ENCODE results near the gene DNASE1L3. TPM values are rescaled to one million over a fixed set of nuclear protein-coding genes. Genes with fewer than 3 reads are reported as not detected.
A peak's percentile ranks its signal among the peaks of the same experiment; 100 is the strongest.

DNASE1L3 gene
- total and polyA plus RNA-seq, 2 of the 13 experiments (the other 11 are each of a cell fraction or from before 2014, with no cell fraction given): 0.86 to 1.7 TPM

DNA sequence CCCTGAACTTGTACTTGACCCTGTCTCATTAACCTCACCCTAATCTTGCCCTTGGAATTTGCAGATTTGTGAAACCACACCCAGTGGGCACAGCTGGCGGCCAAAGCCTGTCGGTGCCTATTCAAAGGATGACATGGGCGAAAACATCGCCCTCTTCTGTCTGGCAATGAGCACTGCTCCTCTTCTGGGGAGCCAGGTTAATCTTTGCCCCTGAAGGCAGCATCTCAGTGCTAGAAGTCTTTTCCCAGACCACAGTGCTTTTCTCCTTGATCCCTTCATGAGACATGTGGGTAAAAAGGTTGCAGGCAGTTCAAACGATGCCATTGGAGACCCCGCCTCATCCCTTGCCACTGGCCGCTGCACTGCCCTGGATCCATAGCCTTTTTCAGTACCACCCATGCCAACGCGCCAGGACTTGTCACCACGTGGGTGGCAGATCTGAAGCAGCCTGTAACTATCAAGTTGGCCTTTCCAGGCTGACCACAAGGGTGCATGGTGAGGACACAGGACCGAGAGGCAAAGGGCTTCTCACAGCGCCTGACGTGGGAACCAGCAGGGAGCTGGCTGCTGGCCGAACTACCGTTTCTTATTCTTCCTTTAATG, 6.5 kb upstream of the DNASE1L3 start (continued):
- TF ChIP-seq XBP1 (CRISPR knock-in tag; IDR thresholded peaks at IDR 0.05): 0 out of 2 replicates have a peak, but pooled peaks have one; percentile 55
- no peak for TF ChIP-seq MTF2 (CRISPR knock-in tag; IDR thresholded peaks at IDR 0.05; ENCODE audit: borderline replicate concordance)
- TF ChIP-seq, protein P1, sequence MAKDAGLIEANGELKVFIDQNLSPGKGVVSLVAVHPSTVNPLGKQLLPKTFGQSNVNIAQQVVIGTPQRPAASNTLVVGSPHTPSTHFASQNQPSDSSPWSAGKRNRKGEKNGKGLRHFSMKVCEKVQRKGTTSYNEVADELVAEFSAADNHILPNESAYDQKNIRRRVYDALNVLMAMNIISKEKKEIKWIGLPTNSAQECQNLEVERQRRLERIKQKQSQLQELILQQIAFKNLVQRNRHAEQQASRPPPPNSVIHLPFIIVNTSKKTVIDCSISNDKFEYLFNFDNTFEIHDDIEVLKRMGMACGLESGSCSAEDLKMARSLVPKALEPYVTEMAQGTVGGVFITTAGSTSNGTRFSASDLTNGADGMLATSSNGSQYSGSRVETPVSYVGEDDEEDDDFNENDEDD (CRISPR knock-in tag; IDR thresholded peaks at IDR 0.05; ENCODE audit: borderline replicate concordance): peak; percentile 14; the same call in 1 of the 2 replicates
- no peak for TF ChIP-seq ZNF772 (CRISPR knock-in tag; IDR thresholded peaks at IDR 0.05)
- peak; percentile 32; the same call in 1 of the 2 replicates for TF ChIP-seq NR2F6 (IDR thresholded peaks at IDR 0.05)
- peak; percentile 58 for TF ChIP-seq NR2F6 (CRISPR knock-in tag; IDR thresholded peaks at IDR 0.05)
- TF ChIP-seq IRF2 (CRISPR knock-in tag; IDR thresholded peaks at IDR 0.05): peak; percentile 80
- TF ChIP-seq FOXP1 (IDR thresholded peaks at IDR 0.05): no peak
- no peak for TF ChIP-seq FOXP1 (CRISPR knock-in tag; IDR thresholded peaks at IDR 0.05)
- TF ChIP-seq BRCA1 (CRISPR knock-in tag; IDR thresholded peaks at IDR 0.05): 0 out of 2 replicates have a peak, but pooled peaks have one; percentile 50
- no peak for TF ChIP-seq ZNF34 (CRISPR knock-in tag; IDR thresholded peaks at IDR 0.05; ENCODE audit: borderline replicate concordance)
- no peak for TF ChIP-seq ATF1 (CRISPR knock-in tag; IDR thresholded peaks at IDR 0.05)
- TF ChIP-seq ZNF678 (CRISPR knock-in tag; IDR thresholded peaks at IDR 0.05): peak; percentile 28; the same call in 1 of the 2 replicates
- TF ChIP-seq, protein P2, sequence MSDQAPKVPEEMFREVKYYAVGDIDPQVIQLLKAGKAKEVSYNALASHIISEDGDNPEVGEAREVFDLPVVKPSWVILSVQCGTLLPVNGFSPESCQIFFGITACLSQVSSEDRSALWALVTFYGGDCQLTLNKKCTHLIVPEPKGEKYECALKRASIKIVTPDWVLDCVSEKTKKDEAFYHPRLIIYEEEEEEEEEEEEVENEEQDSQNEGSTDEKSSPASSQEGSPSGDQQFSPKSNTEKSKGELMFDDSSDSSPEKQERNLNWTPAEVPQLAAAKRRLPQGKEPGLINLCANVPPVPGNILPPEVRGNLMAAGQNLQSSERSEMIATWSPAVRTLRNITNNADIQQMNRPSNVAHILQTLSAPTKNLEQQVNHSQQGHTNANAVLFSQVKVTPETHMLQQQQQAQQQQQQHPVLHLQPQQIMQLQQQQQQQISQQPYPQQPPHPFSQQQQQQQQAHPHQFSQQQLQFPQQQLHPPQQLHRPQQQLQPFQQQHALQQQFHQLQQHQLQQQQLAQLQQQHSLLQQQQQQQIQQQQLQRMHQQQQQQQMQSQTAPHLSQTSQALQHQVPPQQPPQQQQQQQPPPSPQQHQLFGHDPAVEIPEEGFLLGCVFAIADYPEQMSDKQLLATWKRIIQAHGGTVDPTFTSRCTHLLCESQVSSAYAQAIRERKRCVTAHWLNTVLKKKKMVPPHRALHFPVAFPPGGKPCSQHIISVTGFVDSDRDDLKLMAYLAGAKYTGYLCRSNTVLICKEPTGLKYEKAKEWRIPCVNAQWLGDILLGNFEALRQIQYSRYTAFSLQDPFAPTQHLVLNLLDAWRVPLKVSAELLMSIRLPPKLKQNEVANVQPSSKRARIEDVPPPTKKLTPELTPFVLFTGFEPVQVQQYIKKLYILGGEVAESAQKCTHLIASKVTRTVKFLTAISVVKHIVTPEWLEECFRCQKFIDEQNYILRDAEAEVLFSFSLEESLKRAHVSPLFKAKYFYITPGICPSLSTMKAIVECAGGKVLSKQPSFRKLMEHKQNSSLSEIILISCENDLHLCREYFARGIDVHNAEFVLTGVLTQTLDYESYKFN (CRISPR knock-in tag; conservative IDR thresholded peaks at IDR 0.05): peak; percentile 63
- peak; percentile 51 for TF ChIP-seq NR2C2 (CRISPR knock-in tag; IDR thresholded peaks at IDR 0.05; ENCODE audit: borderline replicate concordance)
- TF ChIP-seq, protein P3, sequence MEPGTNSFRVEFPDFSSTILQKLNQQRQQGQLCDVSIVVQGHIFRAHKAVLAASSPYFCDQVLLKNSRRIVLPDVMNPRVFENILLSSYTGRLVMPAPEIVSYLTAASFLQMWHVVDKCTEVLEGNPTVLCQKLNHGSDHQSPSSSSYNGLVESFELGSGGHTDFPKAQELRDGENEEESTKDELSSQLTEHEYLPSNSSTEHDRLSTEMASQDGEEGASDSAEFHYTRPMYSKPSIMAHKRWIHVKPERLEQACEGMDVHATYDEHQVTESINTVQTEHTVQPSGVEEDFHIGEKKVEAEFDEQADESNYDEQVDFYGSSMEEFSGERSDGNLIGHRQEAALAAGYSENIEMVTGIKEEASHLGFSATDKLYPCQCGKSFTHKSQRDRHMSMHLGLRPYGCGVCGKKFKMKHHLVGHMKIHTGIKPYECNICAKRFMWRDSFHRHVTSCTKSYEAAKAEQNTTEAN (CRISPR knock-in tag; conservative IDR thresholded peaks at IDR 0.05): no peak
- TF ChIP-seq SIX4 (CRISPR knock-in tag; IDR thresholded peaks at IDR 0.05): 0 out of 2 replicates have a peak, but pooled peaks have one; percentile 39
- TF ChIP-seq, protein P4, sequence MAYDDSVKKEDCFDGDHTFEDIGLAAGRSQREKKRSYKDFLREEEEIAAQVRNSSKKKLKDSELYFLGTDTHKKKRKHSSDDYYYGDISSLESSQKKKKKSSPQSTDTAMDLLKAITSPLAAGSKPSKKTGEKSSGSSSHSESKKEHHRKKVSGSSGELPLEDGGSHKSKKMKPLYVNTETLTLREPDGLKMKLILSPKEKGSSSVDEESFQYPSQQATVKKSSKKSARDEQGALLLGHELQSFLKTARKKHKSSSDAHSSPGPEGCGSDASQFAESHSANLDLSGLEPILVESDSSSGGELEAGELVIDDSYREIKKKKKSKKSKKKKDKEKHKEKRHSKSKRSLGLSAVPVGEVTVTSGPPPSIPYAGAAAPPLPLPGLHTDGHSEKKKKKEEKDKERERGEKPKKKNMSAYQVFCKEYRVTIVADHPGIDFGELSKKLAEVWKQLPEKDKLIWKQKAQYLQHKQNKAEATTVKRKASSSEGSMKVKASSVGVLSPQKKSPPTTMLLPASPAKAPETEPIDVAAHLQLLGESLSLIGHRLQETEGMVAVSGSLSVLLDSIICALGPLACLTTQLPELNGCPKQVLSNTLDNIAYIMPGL (CRISPR knock-in tag; IDR thresholded peaks at IDR 0.05; ENCODE audit: borderline replicate concordance in 1 of 2, low read depth in 1 of 2): peak; percentile 59 to 77; a peak in 3 of 4 replicates
- no peak for TF ChIP-seq ZNF713 (CRISPR knock-in tag; IDR thresholded peaks at IDR 0.05)
- TF ChIP-seq, protein P5, sequence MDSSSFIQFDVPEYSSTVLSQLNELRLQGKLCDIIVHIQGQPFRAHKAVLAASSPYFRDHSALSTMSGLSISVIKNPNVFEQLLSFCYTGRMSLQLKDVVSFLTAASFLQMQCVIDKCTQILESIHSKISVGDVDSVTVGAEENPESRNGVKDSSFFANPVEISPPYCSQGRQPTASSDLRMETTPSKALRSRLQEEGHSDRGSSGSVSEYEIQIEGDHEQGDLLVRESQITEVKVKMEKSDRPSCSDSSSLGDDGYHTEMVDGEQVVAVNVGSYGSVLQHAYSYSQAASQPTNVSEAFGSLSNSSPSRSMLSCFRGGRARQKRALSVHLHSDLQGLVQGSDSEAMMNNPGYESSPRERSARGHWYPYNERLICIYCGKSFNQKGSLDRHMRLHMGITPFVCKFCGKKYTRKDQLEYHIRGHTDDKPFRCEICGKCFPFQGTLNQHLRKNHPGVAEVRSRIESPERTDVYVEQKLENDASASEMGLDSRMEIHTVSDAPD (CRISPR knock-in tag; IDR thresholded peaks at IDR 0.05): 0 out of 2 replicates have a peak, but pooled peaks have one; percentile 33
